Body of pancreas (tissue), 4 donors: ENCODE results near the gene RAB6A.

Source experiments
- CTCF ChIP-seq, 7 experiments: fragments of 450-650 bp in 4 of 7; fragments of 200-600 bp in 3 of 7; sonication (generic) in 3 of 7; IDR thresholded peaks; one replicate each; pipeline ENCODE4 v1.5.1; 2016 to 2019; ENCODE audit warnings: antibody characterized with exemption in 7 of 7
- POLR2A ChIP-seq, 3 donors: fragments of 450-650 bp; IDR thresholded peaks; one replicate each; pipeline ENCODE4 v1.6.1; 2016; ENCODE audit warnings: antibody characterized with exemption in 3 of 3, mild to moderate bottlenecking in 2 of 3

GRCh38 chr11:73755670-73756069 lies 5.2 kb downstream of the RAB6A start:
- TF ChIP-seq CTCF (IDR thresholded peaks at IDR 0.05) (no peak), POLR2A (IDR thresholded peaks at IDR 0.05) (no peak)
